NCI-H1092 (cell line): ENCODE data around the gene GALNT6.
"Not testable (repeated sequence)": the region's sequence is repeated elsewhere in the genome, so short reads cannot be mapped to it uniquely, and the experiment has no call there.

ENCODE experiments used
- DNase-seq: peaks from one replicate; lab custom pipeline; 2025; lab: John Stamatoyannopoulos, UW

Gene GALNT6

GRCh38 chr12:51357374-51358047 is 33.7 kb downstream of the GALNT6 start:
- no peak for DNase-seq

GRCh38 chr12:51351913-51352532 is 39.2 kb downstream of the GALNT6 start:
- peak; percentile 31 for DNase-seq

DNA sequence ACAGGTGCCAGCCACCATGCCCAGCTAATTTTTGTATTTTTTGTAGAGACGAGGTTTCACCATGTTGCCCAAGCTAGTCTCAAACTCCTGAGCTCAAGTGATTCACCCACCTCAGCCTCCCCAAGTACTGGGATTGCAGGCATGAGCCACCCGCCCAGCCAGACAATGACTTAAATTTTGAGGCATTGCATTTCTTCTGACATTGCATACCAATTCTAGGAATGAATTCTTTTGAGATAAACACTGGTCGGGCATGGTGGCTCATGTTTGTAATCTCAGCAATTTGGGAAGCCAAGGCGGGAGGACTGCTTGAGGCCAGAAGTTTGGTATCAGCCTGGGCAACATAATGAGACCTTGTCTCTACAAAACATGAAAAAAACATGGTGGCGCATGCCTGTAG is 42.2 kb downstream of the GALNT6 start:
- DNase-seq: no peak

GRCh38 chr12:51348116-51348515 is 43.1 kb downstream of the GALNT6 start:
- DNase-seq: no peak

DNA sequence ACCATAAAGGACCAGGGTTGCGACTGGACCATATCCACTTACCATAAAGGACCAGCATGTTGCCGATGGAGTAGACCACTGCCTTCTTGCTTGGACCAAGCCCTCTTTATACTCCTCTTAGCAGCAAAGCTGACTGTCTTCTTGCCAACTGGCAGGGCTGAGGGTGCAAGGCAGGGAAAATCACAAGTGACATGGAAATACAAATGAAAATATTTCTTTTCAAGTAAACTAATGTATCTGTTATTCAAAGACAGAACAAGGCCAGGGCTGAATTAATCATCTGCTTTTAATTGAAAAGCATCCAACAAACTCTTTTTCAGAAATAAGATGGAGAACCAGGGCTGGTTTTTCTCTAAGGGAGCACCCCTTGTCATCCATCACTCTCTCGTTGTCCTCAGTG is 44.6 kb downstream of the GALNT6 start, which contains the start of gene CELA1:
TSS of gene CELA1 (minus strand) at position 99 of the 400 bp plus-strand sequence. CDS start at position 58, 41 bp downstream.
- no peak for DNase-seq

DNA sequence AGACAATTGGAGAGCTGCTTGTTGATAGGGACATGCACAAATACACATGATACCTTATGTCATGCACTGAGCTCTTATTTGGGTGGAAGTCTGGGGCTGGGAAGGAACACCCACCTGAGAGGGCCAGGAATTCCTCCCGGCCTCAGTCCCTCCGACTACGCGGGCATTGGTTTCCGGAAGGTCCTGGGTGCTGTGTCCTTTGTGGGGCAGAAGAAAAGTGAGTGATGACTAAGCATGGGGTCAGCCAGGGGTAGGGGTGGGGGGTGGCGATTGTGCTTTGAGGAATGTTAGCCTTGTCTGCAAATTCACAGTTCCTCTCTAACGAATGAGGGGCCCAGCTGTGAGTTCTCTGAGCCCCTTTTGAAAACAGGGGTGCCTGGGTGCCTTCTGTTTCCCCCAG is 45.5 kb downstream of the GALNT6 start:
- DNase-seq: no peak

- no peak for DNase-seq
These were observed 48.0 kb downstream of the GALNT6 start for GRCh38 chr12:51343201-51343600.

DNA sequence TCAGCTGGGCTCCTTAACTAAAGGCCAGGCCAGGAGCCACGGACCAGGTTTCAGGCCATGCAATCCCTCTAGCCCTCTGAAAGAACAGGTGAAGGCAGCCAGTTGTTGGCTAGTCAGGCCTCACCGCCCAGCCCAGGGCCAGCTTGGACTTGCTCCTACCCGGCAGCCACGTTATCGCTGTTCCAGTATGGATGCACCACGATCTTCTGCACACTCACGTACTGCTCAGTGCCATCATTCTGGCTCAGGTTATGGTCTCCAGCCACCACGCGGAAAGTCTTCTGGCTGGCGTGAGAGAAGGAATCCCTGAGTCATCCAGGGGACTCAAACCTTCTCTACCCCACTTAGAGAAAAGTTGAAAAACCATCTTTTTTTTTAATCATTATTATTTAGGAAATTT is 48.8 kb downstream of the GALNT6 start:
- no peak for DNase-seq

- DNase-seq: peak; percentile 31
These were observed 49.8 kb downstream of the GALNT6 start for GRCh38 chr12:51341251-51342007.

GRCh38 chr12:51339750-51340149 is 51.5 kb downstream of the GALNT6 start:
- DNase-seq: no peak

DNA sequence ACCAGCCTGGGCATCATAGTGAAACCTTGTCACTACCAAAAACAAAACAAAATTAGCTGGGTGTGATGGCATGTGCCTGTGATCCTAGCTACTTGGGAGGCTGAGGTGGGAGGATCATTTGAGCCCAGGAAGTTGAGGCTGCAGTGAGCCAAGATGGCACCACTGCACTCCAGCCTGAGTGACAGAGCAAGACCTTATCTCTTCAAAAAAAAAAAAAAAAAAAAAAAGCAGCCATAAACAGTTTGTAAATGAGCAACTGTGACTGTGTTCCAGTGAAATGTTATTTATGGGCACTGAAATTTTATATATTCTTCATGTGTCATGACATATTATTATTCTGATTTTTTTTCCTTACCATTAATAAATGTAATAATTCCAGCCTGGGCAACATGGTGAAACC is 53.9 kb downstream of the GALNT6 start:
- not testable (repeated sequence) for DNase-seq

DNA sequence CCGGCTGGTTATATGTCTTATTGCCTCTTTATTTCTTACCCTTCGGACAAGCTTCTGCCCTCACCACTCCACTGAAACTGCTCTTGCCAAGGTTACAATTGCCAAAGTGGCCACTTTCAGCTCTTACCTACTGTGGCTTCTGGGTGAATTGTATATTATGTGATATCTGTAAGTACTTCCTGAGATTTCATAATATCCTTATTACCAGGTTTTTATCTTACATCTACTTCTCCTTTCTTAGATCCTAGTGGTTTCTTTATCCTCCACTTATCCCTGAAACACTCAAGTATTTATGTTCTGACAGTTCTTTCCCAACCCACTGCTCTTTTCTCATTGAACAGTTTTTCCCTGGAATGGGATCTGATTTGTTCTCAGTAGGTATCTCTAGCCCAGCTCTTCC is 55.3 kb downstream of the GALNT6 start:
- no peak for DNase-seq

- DNase-seq: no peak
These were observed 56.4 kb downstream of the GALNT6 start for GRCh38 chr12:51334764-51335163.

- no peak for DNase-seq
These were observed 57.7 kb downstream of the GALNT6 start for GRCh38 chr12:51333536-51333935.

DNA sequence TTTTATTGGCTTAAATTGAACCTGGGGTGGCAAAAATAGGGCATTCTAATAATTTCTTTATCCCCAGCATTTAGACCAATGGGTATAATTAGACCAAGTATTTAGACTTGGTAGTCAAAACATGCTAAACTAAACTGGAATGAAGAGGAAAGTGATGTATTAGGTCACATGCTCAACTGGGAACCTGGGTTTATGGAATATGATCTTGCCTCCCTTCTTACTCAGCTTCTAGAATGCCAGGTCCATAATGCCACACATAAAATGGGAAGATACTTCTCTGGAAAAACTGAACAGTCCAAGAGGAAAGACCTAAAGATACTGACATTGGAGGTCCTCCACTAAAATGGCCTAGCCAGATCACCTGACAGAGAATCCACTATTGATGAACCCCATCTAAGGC is 61.0 kb downstream of the GALNT6 start:
- no peak for DNase-seq

DNA sequence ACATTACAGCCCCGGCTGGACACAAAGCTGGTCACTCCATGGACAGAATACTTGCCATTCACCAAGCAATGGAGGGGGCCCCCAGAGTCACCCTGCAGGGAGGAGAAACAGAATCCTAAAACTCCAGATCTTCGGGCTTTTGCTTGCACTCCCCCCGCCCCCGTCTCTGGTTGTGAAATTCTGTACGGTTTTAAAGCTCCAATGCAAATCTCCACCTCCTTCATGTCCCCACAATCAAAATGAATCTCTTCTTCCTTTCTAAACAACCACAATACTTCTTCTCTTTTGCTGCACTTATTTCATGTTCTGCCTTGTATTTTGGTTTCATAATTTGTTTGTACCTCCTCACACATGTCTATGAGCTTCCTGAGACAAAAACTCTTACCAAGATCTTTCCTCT is 61.5 kb downstream of the GALNT6 start:
- no peak for DNase-seq

GRCh38 chr12:51328587-51328986 is 62.6 kb downstream of the GALNT6 start:
- no peak for DNase-seq

DNA sequence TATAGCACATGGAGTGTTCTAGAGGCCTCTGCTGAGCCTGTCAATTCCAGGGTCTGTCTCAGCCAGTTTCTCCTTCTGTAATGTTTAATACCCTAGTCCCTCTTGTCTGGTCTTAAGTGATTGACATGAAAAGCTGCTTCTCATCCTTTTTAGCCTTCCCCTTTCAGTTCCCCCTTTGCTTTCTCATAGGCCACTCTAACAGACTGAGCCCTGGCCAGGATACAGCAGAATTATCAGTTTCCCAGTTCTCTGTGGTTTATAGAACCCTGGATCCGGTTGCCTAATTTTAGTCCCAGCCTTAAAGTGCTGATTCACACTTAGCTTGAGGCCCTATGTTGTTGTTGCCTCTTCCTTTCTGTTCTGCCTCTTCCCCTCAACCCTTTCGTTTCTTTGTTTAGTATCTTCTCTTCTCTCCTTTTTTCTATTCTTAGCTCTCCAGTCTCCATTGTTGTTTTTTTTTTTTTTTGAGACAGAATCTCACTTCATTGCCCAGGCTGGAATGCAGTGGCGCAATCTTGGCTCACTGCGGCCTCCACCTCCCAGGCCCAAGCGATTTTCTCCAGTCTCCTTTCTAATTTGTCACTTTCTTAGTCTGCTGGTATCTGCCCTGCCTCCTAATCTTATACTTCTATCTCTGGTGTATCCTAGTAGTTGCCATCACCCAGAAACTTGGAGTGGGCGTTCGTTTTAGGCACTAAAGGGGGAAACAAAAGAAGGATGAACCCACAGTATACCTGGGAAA is 64.3 kb downstream of the GALNT6 start:
- DNase-seq: no peak

- no peak for DNase-seq
These were observed 66.3 kb downstream of the GALNT6 start for GRCh38 chr12:51324953-51325352.

DNA sequence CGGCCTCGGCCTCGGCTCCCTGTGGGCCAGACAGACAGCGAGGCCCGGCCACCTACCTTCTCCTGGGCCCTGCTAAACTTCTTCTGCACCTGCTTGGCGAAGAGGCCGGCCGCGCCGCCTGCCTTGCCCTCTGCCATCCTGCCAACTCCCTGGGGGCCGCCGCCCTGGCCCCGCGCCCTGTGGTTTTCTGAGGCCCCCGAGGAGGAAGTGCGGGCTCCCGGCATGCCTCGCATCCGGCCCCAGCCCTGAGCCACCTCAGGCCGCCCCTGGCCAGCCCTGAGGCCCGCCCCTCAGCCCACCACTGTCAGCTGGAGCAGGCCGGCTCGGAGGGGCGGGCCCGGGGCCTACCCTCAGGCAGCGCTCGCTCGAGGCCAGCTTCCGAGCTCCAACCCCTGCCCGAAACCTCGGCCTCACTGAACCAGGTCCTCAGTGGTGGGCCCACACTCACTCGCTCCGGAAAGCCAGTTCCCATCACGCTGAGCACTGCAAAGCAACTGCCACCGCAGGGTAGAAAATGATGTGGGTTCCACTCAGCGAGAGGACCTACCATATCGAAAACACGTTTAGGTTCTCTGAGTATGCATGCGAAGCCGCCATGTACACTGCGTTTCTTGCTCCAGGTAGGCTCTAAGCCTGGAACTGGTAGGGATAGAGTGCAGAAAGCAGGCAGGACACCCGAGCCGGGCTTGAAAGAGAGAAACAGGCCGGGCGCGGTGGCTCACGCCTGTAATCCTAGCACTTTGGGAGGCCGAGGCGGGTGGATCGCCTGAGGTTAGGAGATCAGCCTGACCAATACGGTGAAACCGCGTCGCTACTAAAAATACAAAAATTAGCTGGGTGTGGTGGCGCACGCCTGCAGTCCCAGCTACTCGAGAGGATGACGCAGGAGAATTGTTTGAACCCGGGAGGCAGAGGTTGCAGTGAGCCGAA is 67.0 kb downstream of the GALNT6 start, which contains the start of gene BIN2:
TSS of gene BIN2 (minus strand) at position 209 of the 930 bp plus-strand sequence. CDS start at position 137, 72 bp downstream.
- DNase-seq: no peak

DNA sequence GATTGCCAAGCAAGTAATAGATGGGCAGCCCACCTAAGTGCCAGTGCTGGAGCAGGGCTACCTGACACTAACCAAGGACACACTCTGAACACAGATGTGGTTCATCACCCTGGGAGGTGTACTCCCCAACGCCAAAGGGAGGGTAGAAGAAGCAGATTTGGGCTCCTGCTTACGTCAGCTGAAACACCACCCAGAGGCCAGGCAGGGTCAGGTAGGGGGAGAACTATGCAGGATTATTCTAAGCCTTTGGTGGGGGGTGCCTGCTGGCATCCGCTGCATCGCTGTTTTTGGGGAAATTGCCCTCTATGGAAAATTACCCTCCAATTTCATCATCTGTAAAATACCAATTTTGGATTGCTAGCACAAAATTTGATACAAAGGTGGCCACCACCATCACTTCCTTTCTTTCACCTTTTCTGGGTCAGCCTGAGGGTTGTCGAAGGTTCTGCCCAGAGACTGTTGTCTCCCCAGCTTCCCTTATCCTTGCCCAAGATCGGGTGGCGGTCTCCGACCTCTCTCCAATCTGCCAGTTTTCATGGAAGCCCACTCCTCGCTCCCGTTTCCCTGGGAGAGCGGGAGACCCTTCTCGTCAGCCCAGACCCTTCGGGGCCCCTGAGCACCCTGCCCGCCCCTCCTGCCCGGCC is 67.8 kb downstream of the GALNT6 start:
- no peak for DNase-seq
